ENCODE data around the gene ACACA.

DNA sequence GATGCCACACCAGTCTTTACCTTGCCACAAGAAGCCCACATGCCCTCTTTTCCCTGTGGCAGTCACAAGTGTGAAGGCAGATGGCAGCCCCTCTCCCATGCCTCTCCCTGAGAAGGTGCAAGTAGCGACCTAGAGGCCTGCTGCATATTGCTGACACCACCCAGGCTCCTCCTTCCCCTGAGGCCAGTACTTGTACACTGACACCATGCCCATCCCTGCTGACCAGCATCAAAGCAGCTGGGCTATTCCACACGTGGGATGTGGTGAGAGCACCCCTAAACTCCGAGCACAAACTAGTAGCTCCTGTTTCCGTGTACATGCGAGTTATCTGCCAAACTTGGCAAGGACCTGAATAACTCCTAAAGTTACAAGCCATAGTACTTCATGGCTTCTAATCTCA lies 308.5 kb downstream of the ACACA start:
- TF ChIP-seq, protein P1, sequence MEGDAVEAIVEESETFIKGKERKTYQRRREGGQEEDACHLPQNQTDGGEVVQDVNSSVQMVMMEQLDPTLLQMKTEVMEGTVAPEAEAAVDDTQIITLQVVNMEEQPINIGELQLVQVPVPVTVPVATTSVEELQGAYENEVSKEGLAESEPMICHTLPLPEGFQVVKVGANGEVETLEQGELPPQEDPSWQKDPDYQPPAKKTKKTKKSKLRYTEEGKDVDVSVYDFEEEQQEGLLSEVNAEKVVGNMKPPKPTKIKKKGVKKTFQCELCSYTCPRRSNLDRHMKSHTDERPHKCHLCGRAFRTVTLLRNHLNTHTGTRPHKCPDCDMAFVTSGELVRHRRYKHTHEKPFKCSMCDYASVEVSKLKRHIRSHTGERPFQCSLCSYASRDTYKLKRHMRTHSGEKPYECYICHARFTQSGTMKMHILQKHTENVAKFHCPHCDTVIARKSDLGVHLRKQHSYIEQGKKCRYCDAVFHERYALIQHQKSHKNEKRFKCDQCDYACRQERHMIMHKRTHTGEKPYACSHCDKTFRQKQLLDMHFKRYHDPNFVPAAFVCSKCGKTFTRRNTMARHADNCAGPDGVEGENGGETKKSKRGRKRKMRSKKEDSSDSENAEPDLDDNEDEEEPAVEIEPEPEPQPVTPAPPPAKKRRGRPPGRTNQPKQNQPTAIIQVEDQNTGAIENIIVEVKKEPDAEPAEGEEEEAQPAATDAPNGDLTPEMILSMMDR (IDR thresholded peaks at IDR 0.05): no peak
- TF ChIP-seq EP300 (IDR thresholded peaks at IDR 0.05): no peak

All from suprapubic skin (tissue), 3 donors.